Transverse colon (tissue), 4 donors: ENCODE results near the gene PIM2.
"Not testable (repeated sequence)": the region's sequence is repeated elsewhere in the genome, so short reads cannot be mapped to it uniquely, and the experiment has no call there.

Source experiments
- POLR2A ChIP-seq: fragments of 450-650 bp; IDR thresholded peaks from one replicate; pipeline ENCODE4 v1.6.1; 2016; ENCODE audit warnings: antibody characterized with exemption, mild to moderate bottlenecking, moderate library complexity
- POLR2AphosphoS5 ChIP-seq, 3 donors: sonication (generic); formaldehyde crosslinking; IDR thresholded peaks; one replicate each; pipeline ENCODE4 v1.6.1; 2016; ENCODE audit warnings: antibody characterized with exemption in 3 of 3
- TF ChIP-seq, protein P1 (sequence below), 5 experiments: fragments of 200-600 bp in 3 of 5; fragments of 450-650 bp in 2 of 5; sonication (generic) in 3 of 5; IDR thresholded peaks; 1 replicate in 2 of 5; 2 replicates in 3 of 5; pipeline ENCODE4 v1.5.1; 2016 to 2017; ENCODE audit warnings: antibody characterized with exemption in 5 of 5, inconsistent platforms in 3 of 5, mild to moderate bottlenecking in 2 of 5, moderate library complexity in 1 of 5

DNA sequence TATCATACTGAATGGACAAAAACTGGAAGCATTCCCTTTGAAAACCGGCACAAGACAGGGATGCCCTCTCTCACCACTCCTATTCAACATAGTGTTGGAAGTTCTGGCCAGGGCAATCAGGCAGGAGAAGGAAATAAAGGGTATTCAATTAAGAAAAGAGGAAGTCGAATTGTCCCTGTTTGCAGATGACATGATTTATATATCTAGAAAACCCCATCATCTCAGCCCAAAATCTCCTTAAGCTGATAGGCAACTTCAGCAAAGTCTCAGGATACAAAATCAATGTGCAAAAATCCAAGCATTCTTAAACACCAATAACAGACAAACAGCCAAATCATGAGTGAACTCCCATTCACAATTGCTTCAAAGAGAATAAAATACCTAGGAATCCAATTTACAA, 46.8 kb downstream of the PIM2 start:
- not testable (repeated sequence) for TF ChIP-seq POLR2A; POLR2AphosphoS5 (IDR thresholded peaks at IDR 0.05)
- TF ChIP-seq, protein P1, sequence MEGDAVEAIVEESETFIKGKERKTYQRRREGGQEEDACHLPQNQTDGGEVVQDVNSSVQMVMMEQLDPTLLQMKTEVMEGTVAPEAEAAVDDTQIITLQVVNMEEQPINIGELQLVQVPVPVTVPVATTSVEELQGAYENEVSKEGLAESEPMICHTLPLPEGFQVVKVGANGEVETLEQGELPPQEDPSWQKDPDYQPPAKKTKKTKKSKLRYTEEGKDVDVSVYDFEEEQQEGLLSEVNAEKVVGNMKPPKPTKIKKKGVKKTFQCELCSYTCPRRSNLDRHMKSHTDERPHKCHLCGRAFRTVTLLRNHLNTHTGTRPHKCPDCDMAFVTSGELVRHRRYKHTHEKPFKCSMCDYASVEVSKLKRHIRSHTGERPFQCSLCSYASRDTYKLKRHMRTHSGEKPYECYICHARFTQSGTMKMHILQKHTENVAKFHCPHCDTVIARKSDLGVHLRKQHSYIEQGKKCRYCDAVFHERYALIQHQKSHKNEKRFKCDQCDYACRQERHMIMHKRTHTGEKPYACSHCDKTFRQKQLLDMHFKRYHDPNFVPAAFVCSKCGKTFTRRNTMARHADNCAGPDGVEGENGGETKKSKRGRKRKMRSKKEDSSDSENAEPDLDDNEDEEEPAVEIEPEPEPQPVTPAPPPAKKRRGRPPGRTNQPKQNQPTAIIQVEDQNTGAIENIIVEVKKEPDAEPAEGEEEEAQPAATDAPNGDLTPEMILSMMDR (IDR thresholded peaks at IDR 0.05) = not testable (repeated sequence)
